Stimulated activated CD4-positive, alpha-beta T cell treated with anti-CD3 and anti-CD28 coated beads, TNF-alpha, amount 100 ng/mL, for 48 hours (primary cell): Measurements from ENCODE around the gene SHISAL1.
"Not testable (repeated sequence)": the region's sequence is repeated elsewhere in the genome, so short reads cannot be mapped to it uniquely, and the experiment has no call there.

Source experiments
- DNase-seq, 3 donors: peaks; one replicate each; pipeline ENCODE4 v3.0.0-alpha.2; 2020; ENCODE audit warnings: low read depth in 3 of 3

The SHISAL1 gene

DNA sequence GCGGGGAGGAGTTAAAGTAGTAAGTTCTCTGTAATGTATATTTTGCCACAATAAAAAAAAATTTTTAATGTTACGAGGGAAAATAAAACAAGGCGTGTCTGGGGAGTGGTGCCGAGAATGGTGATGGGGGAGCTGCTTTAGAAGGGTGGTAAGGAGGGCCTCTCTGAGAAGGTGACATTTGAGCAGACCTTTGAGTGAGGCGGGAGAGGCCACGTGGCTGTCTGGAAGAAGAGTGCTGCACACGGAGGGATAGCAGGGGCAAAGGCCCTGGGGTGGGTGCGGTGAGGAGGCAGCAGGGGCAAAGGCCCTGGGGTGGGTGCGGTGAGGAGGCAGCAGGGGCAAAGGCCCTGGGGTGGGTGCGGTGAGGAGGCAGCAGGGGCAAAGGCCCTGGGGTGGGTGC is 10.4 kb downstream of the SHISAL1 start:
- not testable (repeated sequence) for DNase-seq

DNA sequence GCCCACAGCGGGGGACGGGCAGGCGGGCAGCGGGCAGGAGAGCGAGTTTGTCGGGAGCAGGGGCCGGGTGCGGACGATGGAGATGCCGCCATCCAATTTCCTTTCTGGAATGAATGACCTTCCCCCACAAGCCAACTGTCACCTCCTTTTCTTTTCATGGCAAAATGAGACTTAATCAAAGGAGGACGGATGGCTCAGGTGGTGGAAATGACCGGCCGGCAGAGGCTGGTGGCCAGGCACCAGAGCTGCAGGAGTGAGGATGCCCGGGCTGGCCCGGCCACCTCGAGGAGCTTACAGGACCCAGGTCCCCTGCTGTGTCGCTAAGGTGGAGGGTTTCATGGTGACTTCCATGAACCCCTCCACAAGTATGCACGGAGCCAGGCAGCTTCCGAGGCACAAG is 11.7 kb downstream of the SHISAL1 start:
- no peak for DNase-seq

DNA sequence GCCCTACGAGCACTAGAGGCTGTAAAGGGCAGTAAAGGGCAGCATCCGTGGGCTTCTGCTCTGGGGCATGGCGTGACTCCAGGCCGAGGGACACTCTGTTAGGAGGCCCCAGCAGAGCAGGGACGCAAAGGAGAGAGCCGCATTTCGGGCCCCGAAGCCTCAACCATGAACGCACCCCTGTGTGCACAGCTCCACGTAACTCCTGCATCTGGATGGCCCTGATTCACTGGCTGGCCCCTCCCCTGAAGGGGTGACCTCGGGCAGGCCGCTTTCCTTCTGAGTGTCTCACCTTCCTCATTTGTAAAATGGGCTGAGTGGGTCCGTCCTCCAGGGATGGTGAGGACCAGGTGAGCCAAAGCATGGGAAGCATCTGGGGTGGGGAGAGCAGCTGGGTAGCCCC is 13.6 kb downstream of the SHISAL1 start:
- no peak for DNase-seq

DNA sequence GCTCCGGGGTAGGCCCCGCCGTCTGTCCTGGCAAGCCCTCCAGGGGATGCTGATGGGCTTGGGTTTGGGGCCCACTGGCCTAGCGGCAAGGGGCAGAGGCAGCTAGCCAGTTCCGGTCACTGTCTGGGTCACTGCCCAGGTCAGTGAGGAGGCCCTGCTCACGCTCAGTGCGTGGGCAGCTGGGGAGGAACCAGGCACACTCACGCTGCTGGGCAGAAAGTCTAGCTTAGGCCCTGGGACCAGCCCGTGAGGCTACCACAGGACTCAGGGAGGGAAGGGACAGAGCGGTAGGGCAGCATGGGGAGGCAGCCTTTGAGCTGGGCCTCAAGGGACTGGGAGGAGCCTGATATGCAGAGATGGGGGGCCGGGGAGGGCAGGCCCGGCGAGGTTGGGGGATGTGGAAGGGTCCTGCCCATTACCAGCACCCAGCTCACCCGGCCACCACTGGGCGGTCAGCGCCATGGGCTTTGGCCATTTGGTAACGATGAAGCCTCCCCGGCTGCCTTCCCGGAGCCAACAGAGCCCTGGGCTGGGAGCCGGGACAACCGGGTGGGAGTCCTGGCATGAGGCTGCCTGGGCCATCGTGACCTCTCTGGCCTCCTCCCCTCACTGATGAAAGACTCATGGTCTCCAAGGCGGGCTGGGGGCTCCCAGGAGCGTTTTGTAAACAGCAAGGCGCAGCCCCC is 14.2 kb downstream of the SHISAL1 start:
- DNase-seq = no peak

DNA sequence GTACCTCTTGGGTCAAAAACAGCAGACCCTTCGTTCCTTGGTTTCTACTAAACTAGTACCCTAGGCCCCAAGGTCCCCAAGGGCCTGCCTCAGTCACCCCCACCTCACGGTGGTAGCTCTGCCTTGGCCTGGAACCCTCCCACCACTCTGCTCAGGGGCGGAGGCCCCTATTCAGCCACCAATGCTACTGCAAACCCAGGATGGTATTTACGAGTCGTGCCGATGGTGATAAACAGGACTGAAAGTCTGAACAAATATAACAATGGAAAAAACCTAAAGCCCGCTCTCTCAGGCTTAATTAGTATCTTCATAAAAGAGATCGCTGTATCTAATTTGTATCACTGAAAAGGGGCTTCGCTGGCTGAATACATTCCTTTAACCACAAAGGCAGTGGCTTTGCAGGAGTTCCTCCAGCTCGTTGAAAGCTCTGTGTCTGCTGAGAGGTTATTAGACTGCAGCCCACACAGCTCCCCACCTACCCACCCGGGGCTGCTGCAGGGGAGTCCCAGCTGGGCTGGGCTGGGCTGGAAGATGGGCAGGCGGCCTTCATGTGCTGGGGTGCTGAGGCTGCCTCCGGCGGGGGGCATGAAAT is 15.2 kb downstream of the SHISAL1 start:
- no peak for DNase-seq

DNA sequence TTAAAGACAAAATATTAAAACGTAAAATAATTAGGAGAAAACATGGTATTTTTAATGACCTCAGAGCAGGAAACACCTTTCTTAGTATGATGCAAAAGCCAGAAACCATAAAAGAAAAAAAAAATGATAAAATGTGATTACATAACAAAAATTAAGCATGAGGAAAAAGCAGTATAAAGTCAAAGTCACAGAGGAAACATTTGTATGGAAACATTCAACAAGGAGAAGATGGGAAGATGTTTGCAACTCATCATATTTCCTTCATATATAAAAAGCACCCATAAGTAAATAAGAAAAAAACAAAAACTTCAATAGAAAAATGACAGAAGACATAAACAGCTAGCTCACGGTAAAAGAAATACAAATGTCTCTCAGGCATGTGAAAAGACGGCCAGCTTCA is 17.3 kb downstream of the SHISAL1 start:
- no peak for DNase-seq

DNA sequence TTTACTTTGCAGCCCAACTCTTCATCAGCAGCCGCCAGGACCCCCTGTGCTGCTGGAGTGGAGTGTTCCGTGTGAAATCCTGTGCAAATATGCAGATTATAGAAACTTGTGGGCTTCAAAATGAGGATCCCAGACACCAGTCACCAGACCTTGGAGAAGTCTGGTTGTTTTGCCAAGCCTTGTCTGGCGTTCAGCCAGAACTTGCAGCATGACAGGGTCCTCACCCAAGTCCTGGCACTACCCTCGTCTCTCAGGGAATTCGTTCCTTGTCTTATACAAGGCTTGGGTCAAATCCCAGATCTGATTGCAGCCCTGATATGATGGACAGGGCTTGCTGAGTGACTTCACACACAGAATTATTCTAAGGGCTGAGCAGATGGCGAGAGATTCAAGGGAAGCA is 18.9 kb downstream of the SHISAL1 start:
- no peak for DNase-seq

DNA sequence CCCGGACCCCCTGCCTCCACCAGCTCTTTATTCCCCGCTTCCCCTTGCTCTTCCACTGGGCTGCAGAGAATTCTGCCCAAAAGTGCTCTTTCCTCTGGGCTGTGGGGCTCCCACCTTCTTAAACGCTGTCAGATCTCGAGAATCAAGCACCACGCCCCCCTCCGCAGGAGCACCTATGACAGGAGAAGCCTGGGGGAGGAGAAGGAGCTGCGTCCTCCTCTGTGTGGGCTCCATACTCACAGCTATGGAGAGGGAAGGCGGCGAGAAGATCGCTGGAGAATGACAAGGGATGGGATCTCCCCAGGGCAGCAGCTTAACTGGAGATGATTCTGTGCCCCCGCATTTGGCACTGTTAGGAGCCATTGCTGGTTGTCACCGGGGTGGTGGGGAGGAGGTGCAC is 19.7 kb downstream of the SHISAL1 start:
- DNase-seq = no peak

DNA sequence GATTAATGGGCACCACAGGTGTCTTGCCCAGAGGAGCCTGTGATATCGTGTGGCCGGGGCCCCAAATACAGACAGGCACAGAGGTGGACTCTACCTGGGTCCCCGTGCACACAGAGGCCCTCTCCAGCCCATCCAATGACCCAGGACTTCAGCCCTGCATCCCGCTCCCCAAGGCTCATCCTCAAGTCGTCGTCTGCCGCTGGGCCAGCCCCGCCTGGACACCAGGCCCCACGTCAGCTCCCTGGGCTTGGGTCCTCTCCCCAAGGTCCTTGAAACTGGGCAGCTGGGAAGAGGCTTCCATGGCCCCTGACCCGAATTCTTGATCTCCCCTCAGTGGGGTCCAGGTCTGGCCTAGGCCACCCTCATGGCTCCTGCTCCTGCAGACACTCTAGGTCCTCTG is 20.2 kb downstream of the SHISAL1 start:
- DNase-seq = no peak

DNA sequence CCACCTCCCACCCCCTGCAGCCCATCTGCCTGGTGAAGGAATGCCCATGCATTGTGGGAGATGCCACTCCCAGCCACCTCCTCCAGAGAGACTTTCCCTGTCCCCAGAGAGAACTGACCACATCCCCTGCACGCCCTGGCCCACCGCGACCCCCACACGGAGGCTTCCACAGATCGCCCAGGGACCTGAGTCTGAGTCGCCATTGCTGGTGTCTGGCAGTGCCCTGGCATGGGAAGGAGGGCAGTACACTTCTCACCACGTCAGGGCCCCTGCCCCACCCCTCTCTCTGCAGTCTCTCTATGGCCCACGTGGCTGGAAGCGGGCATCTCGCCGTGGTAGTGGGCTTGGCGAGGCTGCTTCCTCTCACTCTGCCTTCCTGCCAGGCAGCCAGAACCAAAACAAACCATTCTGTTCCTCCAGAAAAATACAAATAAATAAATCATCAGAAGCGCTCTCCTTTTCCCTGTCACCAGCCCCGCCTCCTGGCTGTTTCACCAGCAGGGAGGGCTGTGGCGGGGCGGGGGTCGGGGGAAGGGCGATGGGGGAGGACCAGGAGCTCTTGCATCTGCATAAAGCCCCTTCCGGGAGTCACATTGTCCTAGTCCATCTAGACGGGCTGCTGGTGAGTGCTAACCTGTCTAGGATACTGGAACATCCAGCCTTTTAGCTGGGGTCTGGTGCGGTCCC is 20.9 kb downstream of the SHISAL1 start:
- DNase-seq = no peak

DNA sequence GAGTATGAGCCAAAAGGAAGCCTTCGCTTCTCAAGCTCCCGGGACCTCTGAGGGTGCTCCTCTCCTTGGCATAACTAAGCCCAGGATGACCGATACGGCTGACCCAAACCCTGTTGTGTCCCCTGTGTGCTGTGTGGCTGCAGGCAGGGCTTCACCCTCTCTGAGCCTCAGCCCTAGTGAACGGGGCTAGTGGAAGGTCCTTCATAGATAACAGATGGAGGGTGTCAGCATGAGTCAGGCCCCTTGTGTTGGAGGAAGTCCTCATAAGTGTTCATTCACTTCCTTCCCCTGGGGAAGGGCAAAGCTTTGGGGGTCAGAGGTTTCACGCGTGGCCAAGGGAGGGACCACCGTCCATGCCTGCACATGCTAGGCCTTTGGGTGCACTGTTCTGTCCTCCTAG is 21.5 kb downstream of the SHISAL1 start:
- no peak for DNase-seq

DNA sequence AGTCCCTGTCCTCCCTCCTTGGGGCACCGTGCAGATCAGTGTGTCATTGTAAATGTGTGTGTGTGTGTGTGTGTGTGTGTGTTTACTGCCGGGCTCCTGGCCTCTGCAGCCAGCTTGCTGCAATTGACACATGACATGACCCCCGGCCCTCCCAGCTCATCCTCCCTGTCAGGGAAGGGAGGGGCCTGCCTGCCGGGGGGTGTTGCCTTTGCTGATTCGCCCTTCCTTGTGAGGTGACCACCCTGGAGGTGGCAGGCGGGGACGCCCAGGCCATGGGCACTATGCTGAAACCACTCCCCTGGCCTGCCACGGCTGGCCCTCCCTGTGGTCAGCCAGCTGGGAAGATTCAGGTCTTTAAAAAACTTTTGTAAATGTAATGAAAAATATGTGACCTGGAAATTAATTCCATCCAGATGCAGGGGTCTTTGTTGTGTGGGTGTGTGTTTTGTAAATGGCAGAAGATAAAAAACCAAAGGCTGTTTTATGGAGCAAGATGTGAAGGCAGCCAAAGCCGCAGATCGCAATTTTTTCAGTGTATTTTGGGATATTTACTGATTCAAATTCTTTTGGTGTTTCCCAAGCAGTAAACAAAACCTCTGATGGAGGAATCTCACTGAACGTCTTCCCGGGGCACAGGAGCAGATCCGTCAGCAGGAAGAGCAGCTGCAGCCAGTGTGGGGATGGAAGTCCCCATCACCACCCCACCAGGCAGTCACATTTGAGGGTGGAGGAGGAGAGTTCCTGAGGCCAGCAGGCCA is 23.2 kb downstream of the SHISAL1 start:
- no peak for DNase-seq

DNA sequence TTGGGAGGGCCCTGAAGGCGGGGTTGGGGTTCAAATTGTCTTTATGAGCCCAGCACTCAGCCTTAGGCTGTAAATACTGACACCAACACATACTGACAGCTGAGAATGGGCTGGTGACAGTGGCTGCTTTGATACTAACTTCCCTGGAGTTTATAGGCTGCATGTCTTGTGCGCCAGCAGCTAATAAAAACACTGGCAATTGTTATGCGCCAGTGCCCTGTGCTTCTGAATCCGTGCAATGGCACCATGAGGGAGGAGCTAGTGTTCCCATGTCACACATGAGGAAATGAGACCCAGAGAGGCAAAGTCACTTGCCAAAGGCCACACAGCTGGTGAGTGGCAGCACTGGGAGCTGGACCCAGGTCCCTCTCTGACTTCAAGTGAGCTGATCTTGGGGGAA is 23.8 kb downstream of the SHISAL1 start:
- DNase-seq = no peak

DNA sequence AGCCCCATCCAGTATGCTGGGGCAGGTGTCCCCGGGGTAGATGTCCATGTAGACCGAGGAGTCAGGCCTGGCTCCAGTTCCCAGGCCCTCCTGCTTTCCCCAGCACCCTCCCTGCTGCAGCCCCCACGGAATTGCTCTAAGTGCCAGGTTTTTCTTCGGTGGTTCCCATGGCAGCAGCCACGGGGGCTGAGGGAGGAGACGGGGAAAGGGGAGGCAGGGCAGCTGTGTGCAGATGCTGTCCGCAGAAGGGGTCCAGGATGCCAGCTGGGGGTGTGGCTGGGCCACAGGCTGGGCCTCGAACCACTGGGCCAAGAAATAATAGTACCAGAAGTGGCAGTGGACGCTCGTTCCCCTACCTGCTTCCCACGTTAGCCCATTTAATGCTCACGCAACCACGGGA is 25.0 kb downstream of the SHISAL1 start:
- no peak for DNase-seq

DNA sequence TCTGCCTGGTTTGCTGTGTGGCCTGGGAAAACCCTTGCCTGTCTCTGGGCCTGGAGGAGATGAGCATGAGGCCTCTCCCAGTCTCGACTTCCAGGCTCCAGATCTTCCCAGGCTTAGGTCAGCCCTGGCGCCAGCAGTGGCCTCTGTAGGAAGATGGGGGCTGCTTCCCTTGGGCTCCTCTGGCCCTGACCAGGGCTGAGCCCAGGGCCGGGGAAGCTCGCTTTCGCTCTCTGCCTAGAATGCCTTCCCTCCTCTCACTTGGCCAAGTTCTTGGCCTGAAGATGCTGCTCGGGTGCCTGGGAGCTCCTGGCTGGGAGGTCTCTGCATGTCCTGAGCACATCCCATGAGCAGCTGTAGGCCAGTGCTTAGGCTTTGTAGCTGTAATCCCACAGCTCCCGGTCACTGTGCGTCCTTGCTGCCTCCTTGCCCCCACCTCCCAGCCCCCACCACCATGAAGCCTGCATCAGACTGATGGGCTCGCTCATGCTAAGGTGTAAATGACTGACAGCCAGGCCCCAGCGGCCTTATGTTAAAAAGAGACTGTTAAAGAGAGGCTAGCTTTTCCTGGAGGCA is 25.5 kb downstream of the SHISAL1 start:
- no peak for DNase-seq

DNA sequence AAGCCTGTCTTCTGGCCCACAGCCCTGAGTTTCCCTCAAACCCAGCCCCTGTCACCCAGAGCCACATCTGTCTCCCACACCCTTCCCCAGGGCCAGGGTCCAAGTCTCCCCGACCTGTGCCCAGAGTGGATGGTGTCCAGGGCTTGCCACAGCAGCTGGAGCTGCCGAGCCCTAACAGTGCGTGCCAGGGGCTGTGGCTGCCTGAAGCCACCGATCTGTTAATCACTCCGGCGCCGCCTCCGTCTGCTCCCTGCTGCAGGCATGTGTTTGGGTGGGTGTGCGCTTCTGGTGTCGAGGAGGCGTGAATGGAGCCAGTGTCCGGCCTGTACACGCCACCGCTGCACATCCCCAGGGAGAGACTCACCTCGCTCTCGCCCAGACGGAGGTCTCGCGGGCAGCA is 26.1 kb downstream of the SHISAL1 start:
- DNase-seq = no peak

DNA sequence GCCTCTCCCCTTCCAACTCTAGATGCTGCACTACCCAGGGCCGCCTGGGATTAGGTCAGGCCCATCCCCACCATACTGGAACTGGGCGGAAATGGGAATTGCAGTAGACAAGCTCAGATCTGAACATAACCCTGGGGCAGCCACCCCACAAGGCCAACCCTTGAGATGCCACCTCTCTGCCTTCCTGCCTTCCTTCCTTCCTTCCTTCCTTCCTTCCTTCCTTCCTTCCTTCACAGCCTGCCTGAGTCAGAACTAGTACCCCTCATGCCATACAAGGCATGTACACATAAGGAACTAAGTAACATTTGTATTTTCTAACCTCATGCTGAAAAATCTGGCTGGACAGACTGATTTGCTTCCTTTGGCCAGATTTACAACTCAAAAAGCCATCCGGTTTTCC is 28.0 kb downstream of the SHISAL1 start:
- no peak for DNase-seq

DNA sequence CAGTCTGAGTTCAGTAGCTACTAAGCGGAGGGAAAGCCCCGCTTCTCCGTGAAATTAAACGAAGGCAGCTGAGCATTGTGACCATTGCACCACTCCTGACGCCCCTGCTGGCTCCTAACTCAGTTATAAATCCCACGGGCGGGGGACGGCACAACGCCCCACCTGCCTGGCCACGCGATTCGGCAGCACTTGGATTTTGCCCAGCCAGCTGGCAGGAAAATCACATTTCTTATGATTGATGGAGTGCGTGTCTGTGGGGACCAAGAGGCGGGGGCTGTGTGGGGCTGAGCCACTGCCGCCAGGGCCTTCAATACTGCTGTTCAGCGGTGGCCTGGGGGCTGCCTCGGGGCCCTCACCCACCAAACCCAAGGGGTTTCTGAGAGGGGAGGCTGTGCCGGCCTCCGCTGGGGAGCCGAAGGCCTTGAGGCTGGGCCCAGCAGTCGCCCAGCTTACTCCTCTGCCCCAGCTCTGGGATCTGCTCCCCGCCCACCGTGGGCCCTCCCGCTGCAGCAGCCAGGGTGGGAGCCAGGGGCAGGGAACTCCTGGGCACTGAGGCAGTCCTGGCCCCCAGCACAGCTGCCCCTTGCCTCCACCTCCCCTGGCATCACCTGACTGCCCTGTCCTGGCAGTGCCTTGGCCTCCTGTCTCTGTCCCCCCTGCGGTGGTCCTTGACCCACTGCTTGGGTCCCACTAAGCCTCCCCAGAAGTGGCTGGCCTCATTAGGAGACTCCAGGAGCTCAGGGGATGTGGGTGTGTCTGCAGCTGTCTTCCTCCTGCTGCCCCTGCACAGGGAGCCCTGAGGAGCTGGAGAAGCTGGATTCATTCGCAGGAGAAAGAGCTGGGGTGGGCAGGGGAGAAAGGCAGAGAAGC is 30.7 kb downstream of the SHISAL1 start:
- no peak for DNase-seq

DNA sequence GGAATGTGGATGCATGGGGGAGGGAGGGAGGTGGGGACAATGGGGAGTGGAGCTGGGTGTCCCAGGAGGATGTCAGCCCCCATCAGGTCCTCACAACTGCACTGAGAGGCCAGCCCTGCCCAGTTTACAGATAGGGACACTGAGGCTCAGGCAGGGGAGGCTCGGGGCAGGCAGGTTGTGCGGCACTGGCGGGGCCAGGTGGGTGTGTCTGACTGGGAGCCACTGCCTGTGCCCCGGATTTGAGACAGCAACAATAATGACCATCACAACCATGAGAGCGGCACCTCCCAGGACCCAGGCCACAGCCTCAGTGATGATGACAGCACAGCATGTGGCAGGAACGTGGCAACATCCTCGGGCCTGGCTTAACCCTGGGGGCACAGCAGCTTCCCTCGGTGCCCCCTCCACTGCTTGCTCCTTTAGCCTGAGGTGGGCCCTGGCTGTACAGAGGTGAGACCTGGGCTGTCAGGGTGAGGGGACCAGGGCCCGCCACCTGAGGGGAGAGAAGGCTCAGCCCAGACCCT is 32.0 kb downstream of the SHISAL1 start:
- DNase-seq = no peak

DNA sequence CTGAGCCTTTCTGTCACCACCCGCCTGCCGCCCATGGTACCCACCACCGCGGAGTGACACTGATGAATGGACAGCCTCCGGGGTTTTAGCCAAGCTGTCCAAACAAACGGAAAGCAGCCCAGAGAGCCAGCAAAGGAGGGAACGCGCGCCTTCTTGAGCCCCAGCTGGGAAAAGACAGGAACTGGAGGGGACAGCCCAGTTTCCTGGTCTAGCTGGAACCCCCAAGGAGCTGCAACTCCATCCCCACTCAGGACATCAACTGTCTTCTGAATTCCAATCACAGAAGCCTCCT is 33.7 kb downstream of the SHISAL1 start:
- DNase-seq = no peak
